SK-N-SH (cell line): ENCODE measurements around the gene ANKRD39. TPM values are rescaled to one million over a fixed set of nuclear protein-coding genes. Genes with fewer than 3 reads are reported as not detected.

Experiments
- ELF1 ChIP-seq: IDR thresholded peaks from 2 replicates; pipeline ENCODE4 v1.4.0; 2012
- EP300 ChIP-seq, 2 experiments: IDR thresholded peaks; 2 replicates each; pipeline versions ENCODE4 v1.4.0 to v1.6.1; 2012; ENCODE audit warnings: borderline replicate concordance in 1 of 2, low read depth in 1 of 2, low read length in 1 of 2
- FOSL2 ChIP-seq: IDR thresholded peaks from 2 replicates; pipeline ENCODE4 v1.4.0; 2012; ENCODE audit warnings: low read depth, mild to moderate bottlenecking, moderate library complexity, borderline replicate concordance
- FOXJ3 ChIP-seq: sonication (generic); formaldehyde crosslinking; IDR thresholded peaks from 2 replicates; pipeline ENCODE4 v1.5.1; 2020; ENCODE audit warnings: mild to moderate bottlenecking, missing genetic modification reagents
- FOXM1 ChIP-seq: IDR thresholded peaks from 2 replicates; pipeline ENCODE4 v1.4.0; 2012; ENCODE audit warnings: low read depth, mild to moderate bottlenecking
- GABPA ChIP-seq: IDR thresholded peaks from 2 replicates; pipeline ENCODE4 v1.4.0; 2012; ENCODE audit warnings: low read depth, mild to moderate bottlenecking
- GATA2 ChIP-seq: sonication (generic); formaldehyde crosslinking; IDR thresholded peaks from 2 replicates; pipeline ENCODE4 v1.5.0; 2020; ENCODE audit warnings: mild to moderate bottlenecking, missing genetic modification reagents
- IRF3 ChIP-seq: fragments of 150-350 bp; IDR thresholded peaks from 2 replicates; pipeline ENCODE4 v1.6.1; 2016; ENCODE audit warnings: mild to moderate bottlenecking, low read depth, low read length
- MAX ChIP-seq: IDR thresholded peaks from 2 replicates; pipeline ENCODE4 v1.4.0; 2012; ENCODE audit warnings: low read depth
- MEF2A ChIP-seq: IDR thresholded peaks from 2 replicates; pipeline ENCODE4 v1.4.0; 2012; ENCODE audit warnings: low read depth, borderline replicate concordance
- MXI1 ChIP-seq: IDR thresholded peaks from 2 replicates; pipeline ENCODE4 v1.6.1; 2012; ENCODE audit warnings: mild to moderate bottlenecking, low read depth, low read length, improper control_type of control experiment
- NFIC ChIP-seq: IDR thresholded peaks from 2 replicates; pipeline ENCODE4 v1.4.0; 2012; ENCODE audit warnings: borderline replicate concordance
- NRF1 ChIP-seq: IDR thresholded peaks from 2 replicates; pipeline ENCODE4 v1.6.1; 2012; ENCODE audit warnings: low read depth, mild to moderate bottlenecking, low read length
- POLR2AphosphoS5 ChIP-seq: IDR thresholded peaks from 2 replicates; pipeline ENCODE4 v1.6.1; 2012; ENCODE audit warnings: low read depth, low read length
- RFX5 ChIP-seq: IDR thresholded peaks from 2 replicates; pipeline ENCODE4 v1.6.1; 2012; ENCODE audit warnings: mild to moderate bottlenecking, improper control_type of control experiment, low read length
- RXRA ChIP-seq: IDR thresholded peaks from 2 replicates; pipeline ENCODE4 v1.4.0; 2012; ENCODE audit warnings: low read depth, mild to moderate bottlenecking, borderline replicate concordance
- SIN3A ChIP-seq: IDR thresholded peaks from 2 replicates; pipeline ENCODE4 v1.6.1; 2012; ENCODE audit warnings: low read depth, mild to moderate bottlenecking, low read length, moderate library complexity, borderline replicate concordance
- TAF1 ChIP-seq: IDR thresholded peaks from 2 replicates; pipeline ENCODE4 v1.6.1; 2012; ENCODE audit warnings: low read depth, mild to moderate bottlenecking, low read length, moderate library complexity, borderline replicate concordance
- TCF12 ChIP-seq: IDR thresholded peaks from 2 replicates; pipeline ENCODE4 v1.4.0; 2012
- TEAD4 ChIP-seq: IDR thresholded peaks from 2 replicates; pipeline ENCODE4 v1.4.0; 2012; ENCODE audit warnings: mild to moderate bottlenecking, borderline replicate concordance; ENCODE audit not compliant: insufficient read depth
- USF1 ChIP-seq: IDR thresholded peaks from 2 replicates; pipeline ENCODE4 v1.4.0; 2012; ENCODE audit warnings: low read depth, borderline replicate concordance
- YY1 ChIP-seq: IDR thresholded peaks from 2 replicates; pipeline ENCODE4 v1.4.0; 2012; ENCODE audit warnings: low read depth, mild to moderate bottlenecking
- polyA plus RNA-seq, 3 experiments: library from polyadenylated mRNA; depleted of rRNA; stranded (reverse); fragments of >200 nt; gene quantifications; 2 replicates each; pipeline ENCODE4 v1.2.3, GENCODE V29; 2012

The ANKRD39 gene
- polyA plus RNA-seq, 1 of the 3 experiments (the other 2 are of a cell fraction) = 11.8 TPM

- TF ChIP-seq USF1 (no peak), TAF1 (peak; percentile 46; the same call in 1 of the 2 replicates), RXRA (no peak), ELF1 (no peak), TEAD4 (no peak), NRF1 (peak; percentile 71), EP300 (IDR thresholded peaks at IDR 0.05; ENCODE audit: borderline replicate concordance in 1 of 2, low read depth in 1 of 2, low read length in 1 of 2) (peak in 1 of 2 experiments; percentile 6; a peak in 1 of 4 replicates), RFX5 (no peak), POLR2AphosphoS5 (no peak), FOSL2 (no peak), SIN3A (no peak), TCF12 (no peak), GATA2 (no peak), MEF2A (no peak), MAX (no peak; the same call in 1 of the 2 replicates), FOXJ3 (CRISPR knock-in tag) (0 out of 2 replicates have a peak, but pooled peaks have one; percentile 20), GABPA (no peak), FOXM1 (no peak), MXI1 (no peak), NFIC (no peak), IRF3 (peak; percentile 28; the same call in 1 of the 2 replicates), YY1 (peak; percentile 80)
- TF ChIP-seq, all 33 proteins: peak for 9
Observed at GRCh38 chr2:96816127-96816835, 41.5 kb downstream of the ANKRD39 start, which contains the start of gene CNNM3 (continued).
